ENCODE measurements around the gene SLC34A2.

DNA sequence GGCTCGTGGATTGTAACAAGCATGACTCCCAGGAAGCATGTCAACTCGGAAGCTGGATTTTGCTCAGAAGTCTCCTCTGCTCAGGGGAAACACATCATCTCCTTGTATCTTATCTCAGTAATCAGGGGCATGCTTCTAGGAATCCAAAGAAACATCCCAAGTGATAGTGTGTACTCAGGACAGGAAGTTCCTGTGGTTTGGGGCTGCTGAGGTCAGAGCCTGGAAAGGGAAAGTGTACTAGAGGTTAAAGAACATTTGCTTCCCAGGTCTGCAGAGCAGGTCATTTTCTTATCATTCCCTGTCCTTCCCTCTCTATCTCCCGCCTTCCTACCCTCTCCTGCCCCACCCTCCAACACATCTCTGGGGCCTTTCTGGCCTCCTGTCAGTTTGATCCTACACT lies 38.8 kb downstream of the SLC34A2 start:
- TF ChIP-seq, protein P1, sequence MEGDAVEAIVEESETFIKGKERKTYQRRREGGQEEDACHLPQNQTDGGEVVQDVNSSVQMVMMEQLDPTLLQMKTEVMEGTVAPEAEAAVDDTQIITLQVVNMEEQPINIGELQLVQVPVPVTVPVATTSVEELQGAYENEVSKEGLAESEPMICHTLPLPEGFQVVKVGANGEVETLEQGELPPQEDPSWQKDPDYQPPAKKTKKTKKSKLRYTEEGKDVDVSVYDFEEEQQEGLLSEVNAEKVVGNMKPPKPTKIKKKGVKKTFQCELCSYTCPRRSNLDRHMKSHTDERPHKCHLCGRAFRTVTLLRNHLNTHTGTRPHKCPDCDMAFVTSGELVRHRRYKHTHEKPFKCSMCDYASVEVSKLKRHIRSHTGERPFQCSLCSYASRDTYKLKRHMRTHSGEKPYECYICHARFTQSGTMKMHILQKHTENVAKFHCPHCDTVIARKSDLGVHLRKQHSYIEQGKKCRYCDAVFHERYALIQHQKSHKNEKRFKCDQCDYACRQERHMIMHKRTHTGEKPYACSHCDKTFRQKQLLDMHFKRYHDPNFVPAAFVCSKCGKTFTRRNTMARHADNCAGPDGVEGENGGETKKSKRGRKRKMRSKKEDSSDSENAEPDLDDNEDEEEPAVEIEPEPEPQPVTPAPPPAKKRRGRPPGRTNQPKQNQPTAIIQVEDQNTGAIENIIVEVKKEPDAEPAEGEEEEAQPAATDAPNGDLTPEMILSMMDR (IDR thresholded peaks at IDR 0.05; ENCODE audit: low read length) = no peak
- TF ChIP-seq EZH2 (optimal IDR thresholded peaks at IDR 0.05; ENCODE audit: low read depth, low read length) = no peak

All from MM.1S (cell line).